GM18858 (cell line): ENCODE measurements around the gene DNAH2.

Source experiments
- ATAC-seq: cut with Tn5 transposase; IDR thresholded peaks from one replicate; pipeline ENCODE4 v1.9.1; 2021; ENCODE audit not compliant: unreplicated experiment

The DNAH2 gene

DNA sequence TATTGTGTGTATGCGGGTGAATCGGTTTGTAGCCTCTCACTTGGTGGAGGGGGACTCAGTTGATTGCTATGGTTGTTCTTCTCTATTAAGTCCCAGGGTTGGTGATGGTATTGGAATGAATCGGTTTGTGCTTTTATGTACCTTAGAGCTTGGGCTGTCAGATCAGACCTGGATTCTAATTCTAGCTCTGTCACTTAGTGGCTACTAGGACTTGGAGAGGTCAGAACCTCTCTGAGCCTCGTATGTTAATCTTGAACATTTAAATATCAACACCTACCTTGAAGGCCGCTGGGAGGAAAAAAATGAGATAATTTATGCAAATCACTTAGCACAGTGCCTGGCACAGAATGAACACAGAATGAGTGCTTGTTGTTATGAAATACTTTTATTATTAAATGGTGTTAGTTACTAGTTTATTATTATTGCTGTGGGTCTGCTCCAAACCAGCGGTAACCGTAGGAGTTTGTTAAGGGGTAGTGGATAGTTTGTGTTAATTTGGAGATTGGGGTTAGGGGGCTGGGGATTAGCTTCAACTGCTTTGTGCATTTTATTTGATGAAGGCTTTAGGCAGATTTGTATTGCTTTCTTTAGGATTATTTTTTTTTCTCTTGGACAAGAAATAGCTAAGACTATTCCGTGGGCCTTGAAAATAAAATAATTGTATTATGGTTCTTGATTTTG, 120.0 kb downstream of the DNAH2 start:
- no peak for ATAC-seq

DNA sequence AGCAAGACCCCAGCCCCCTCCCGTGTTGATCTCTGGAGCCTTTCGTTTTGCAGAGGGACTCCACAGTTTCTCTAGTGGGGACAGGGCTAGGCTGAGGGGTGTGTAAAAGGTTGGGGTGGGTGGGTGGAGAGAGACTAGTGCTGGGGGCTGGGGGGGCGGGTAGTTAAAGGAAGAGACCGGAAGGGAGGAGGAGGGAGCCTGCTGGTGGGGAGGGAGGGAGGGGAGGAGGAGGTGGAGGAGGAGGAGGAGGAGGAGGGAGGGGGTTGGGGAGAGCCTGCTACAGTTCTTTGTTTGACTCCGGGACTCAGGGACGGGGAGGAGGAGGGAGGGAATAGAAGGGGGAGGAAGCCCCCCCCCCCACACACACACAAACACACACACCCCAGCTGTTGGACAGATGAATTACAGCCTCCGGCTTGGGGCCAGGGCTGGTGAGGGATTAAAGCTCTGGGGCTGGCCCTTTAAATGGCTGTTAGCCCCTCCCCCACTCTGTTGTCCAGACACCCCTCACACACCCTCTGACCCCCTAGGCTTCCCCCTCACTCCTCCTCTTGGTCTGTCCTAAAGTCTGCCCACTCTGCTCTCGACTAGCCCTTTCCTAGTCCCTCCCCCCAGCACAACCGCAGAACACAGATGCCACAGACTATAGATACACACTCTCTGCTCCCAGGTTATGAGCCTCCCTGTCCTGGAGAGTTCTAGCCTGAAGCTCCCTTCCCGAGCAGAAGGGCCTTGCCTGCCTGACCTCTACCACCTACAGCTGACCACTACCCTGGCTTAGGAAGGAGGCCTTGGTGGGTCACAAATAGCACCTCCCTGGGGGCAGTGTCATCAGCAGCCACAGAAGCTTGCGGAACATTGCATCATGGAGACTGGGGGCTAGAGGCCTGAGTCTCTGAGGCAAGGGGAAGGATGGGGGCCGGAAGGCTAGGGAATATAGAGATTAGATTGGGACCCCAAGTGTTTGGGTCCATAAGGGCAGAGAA, 120.8 kb downstream of the DNAH2 start:
- no peak for ATAC-seq

DNA sequence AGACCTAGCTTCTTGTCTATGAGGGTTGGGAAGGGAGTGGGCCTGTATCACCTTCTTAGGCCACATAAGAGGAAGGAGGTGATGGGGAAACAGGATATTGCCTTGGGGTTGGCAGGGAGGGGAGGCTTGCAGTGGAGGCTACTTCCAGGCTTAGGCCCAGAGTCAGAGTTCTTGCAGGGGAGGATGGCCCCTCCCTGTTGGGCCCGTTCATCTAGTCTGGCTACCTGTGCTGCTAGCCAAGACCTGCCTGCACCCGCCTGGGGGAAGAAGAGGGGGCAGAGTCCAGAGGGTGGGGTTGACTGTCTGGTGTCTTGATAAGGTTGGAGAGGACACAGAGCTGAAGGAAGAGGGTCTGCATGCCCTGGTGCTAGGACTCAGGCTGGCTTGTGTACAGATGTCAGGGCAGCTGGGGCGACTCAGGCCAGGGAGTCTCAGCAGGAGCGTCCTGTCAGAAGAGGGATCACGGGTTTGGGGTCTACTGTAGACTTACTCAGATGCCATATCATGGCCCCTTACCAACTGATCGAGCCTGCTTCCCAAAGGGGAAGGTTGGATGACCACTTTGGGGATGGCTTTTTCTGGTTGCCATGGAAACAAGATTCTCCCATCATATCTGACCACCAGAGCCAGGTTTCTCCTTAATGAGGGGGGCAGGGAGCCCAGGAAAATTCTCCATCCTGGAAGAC, 121.8 kb downstream of the DNAH2 start:
- ATAC-seq = no peak

DNA sequence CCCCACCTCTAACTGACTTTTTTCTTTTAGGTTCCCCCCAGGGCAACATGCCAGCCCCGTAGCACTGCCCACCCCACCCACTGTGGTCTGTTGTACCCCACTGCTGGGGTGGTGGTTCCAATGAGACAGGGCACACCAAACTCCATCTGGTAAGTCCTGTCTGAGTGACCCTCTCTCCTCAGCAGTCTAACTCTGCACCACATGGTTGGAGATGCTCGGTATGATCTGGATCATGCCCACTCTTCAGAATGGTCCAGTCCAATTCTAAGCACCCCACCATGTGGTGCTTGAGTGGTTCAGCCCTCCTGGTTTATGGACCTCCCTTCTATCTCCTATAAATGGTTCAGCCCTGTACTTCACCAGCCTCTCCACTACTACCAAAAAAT, 122.3 kb downstream of the DNAH2 start:
- ATAC-seq = no peak

DNA sequence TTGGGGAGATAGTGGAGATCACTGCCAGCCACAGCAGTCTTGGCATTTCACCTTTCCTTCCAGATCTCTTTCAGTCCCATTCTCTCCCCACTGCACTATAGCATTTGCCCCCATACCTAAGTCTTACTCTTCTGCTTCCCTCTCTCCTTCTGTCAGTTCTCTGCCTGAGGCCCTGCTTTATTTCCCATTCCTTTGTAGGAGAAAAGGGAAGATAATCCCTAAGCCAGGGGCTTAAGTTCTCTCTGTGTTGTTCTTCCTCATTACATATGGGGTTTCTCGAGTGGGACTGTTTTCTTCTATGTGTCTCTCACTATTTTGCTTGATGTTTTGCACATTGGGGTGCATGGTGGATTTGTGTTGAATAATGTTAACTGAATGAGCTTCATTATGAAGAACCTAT, 122.9 kb downstream of the DNAH2 start:
- no peak for ATAC-seq

DNA sequence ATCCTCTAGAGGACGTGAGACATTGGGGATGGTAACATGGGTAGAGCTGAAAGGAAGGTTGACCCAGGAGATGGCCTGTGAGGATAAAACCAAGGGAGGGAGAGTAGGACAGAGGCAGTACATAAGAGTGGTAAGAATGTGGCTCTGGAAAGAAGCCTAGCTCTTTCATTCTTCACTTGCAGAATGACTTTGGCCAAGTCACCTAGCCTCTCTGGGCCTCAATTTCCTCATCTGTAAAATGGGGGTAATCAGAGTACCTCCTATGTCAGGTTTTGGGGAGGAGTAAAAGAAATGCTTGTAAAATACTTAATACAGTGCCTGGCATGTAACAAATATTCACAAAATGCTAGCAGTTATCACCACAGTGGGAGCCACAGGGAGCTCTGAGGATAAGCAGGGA, 123.3 kb downstream of the DNAH2 start:
- no peak for ATAC-seq

DNA sequence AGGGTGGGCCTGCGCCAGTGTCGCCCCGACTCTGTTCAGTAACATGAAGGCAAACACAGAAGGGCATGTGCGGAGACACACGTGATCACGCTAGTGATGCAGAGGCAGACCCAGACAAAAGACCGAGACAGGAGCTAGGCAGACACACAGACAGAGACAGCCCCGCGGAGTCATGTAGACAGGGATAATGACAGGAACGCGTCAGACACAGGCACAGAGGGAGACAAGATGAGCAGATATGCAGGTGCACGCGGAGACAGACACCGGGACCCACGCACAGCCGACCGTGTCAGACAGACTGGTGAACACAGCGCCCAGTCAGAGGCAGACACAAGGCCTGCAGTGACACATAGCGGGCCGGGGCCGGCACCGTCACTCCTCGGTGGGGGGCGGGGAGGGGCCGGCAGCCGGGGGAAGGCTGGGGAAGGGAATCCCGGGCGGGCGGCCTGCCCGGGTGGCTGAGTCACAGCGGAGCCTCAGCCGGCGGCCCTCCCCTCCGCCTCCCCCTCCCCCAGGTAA, 123.9 kb downstream of the DNAH2 start:
- ATAC-seq = no peak

DNA sequence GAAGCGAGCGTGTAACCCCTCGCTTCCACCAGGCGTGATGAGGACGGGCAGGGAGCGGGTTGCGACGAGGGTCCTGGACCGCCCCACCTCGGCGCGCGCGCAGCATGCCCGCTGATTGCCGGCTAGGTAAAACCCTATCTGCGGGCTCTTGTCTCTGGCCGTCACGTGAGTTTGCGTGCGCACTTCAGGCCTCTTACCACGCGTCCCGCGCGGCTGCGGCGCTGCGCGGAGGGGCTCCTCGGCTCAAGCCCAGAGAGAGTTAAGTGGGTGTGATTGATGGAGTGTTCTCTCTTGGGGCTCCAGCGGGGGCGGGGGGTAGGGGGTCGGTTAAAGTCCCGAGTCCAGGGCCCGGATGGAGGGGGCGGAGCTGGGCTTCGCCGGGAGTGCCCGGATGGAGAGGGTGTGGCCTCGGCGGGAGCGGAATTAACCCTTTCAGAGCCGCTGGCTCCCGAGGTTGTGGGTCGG, 124.4 kb downstream of the DNAH2 start:
- no peak for ATAC-seq

DNA sequence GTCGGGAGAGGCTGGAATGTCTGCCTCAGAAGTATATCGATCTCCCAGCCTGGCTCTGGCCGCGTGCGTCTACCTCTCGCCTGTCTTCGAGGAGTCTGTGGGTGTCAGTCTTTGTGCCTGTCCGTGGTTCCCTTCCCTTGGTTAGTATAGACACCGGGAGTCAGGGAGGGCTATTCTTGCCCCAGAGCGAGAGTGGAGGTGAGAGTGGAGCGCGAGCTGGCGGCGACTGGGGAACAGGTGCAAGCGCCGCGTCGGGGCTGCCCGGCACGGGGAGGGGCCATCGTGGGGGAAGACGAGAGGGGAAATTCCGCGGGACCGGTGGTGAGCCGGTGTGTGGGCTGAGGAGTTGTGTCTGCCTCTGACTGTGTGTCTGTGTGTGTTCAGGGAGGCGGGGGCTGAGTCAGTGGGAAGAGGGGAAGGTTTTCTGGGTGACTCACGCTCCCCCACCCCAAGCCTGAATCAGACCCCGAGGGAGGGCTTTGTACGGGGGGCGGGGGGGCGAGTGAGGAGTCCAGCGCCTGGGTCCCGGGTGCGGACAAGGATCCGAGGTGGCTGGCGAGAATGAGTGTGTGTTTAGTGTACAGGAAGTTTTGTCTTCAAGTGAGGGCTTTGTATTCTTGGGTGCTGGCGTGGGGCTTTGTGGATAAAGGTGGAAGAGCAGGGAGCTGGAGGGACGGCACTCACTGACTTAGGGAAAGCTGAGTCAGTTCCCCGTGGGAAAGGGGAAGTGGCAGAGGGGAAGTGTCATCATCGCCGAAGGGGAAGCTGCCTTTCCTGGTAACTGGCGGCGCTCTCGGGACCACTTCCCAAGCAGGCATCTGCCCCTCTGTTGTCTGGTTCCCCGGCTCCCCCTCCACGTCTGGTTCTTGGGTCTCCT, 125.1 kb downstream of the DNAH2 start:
- ATAC-seq = no peak

DNA sequence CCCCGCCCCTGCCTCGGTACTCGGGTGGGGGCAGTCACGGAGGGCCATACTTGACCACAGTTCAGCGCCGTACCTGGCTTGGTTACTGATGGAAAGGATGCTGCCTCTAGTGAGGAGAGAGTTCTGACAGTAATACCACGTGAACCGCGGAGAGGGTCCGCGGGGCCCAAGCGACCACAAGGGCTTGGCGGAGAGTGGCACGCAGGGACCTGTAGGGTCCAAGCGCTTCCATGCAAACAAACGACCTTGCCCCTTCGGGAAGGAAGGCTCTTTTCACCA, 125.7 kb downstream of the DNAH2 start:
- no peak for ATAC-seq

DNA sequence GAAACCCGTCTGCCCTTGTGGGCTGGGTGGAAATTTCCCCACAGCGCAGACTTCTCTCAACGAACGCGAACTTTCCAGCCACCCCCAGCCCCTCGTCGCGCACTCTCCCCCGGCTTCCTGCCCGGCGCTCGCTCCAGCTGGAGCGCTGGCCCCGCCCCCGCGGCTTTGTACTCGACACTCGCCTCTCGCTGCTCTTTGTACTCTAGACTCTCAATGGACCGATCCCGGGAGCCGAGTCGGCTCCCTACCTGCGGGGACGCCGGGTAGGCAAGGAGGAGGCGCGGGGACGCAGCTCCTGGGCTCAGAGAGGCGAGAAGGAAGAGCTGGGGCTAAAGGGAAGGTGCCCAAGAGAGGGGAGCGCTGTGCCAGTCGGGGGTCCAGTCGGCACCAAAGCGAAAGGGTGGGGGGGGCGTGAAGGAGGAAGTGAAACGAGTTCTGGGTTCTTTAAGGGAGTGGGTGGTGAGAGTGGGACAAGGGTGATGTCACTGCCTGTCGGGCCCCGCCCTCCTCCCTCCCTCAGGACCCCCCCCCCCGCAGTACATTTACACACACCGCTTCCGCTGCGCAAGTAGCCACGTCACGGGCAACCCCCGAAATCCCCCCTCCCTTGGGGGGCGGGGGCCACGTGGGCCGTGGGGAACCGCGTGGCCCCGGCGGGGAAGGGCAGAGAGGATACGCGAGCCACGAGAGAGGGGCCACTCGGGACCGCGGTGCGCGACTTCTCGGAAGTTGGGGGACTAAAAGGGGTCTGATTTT, 126.2 kb downstream of the DNAH2 start:
- no peak for ATAC-seq

DNA sequence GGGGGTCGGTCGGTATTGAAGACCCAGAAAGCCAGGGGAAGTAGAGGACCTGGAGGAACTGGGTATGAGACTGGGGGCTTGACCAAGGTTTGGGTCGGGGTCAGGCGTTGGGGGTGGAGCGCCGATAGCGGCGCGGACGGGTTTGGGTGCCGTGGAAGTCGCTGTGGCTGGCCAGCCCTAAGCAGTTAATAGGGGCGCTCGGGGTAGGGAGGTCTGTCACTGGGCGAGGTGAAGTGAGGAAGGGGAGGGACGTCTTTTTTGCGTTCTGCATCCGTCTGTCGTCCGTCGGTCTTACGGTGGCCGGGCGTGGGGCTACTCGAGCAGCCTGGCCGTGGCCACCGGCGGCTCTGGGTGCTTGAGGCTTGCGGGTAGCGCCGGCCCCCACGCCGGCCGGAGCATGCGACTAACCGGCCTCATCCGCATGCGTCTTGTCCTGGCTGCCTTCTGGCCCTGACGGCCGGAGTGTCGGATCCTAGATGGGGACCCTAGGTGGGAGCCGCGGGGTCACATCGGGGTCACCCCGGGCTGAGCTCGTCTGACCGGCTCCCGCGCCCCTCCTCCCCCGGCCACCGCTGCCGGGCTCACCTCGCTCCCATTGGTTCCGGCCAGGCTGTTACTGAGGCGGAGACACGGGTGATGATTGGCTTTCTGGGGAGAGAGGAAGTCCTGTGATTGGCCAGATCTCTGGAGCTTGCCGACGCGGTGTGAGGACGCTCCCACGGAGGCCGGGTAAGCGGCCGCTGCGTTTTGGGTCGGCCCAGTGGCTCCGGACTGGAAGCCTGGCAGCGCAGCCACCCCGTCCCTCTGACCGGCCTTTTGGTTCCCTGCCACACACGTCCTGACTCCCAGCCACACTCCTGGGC, 127.0 kb downstream of the DNAH2 start:
- ATAC-seq = peak; percentile 58

DNA sequence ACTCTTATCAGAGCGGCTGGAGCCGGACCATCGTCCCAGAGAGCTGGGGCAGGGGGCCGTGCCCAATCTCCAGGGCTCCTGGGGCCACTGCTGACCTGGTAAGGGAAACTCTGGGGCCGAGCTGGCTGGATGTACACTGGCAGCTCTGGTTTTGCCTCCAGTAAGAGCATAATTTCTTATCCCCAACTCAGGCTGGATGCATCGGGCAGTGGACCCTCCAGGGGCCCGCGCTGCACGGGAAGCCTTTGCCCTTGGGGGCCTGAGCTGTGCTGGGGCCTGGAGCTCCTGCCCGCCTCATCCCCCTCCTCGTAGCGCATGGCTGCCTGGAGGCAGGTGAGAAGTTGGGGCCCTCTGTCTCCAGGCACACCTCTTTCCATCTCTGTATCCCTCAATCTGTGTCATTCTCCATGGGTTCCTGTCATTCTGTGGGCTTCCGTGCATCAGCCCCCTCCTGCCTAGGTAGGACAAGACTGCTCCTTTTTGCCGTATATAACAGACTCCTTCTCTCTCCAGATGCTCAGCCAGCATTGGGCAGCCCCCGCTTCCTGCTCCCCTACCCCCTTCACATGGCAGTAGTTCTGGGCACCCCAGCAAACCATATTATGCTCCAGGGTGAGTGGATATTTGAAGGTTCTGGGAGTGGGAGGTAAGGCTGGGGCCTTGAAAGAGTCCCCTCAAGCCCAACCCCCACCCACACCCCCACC, 128.0 kb downstream of the DNAH2 start:
- ATAC-seq = no peak

DNA sequence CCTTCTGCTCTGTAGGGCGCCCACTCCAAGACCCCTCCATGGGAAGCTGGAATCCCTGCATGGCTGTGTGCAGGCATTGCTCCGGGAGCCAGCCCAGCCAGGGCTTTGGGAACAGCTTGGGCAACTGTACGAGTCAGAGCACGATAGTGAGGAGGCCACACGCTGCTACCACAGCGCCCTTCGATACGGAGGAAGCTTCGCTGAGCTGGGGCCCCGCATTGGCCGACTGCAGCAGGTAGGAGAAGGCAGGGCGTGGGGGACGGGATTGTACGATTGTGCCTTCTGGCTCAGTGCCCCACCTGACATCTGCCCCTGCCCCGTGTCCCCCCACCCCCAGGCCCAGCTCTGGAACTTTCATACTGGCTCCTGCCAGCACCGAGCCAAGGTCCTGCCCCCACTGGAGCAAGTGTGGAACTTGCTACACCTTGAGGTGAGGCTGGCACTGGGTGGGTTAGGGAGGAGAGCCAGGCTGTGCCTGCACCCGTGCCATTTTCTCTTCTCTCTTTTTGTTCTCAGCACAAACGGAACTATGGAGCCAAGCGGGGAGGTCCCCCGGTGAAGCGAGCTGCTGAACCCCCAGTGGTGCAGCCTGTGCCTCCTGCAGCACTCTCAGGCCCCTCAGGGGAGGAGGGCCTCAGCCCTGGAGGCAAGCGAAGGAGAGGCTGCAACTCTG, 128.7 kb downstream of the DNAH2 start:
- no peak for ATAC-seq

DNA sequence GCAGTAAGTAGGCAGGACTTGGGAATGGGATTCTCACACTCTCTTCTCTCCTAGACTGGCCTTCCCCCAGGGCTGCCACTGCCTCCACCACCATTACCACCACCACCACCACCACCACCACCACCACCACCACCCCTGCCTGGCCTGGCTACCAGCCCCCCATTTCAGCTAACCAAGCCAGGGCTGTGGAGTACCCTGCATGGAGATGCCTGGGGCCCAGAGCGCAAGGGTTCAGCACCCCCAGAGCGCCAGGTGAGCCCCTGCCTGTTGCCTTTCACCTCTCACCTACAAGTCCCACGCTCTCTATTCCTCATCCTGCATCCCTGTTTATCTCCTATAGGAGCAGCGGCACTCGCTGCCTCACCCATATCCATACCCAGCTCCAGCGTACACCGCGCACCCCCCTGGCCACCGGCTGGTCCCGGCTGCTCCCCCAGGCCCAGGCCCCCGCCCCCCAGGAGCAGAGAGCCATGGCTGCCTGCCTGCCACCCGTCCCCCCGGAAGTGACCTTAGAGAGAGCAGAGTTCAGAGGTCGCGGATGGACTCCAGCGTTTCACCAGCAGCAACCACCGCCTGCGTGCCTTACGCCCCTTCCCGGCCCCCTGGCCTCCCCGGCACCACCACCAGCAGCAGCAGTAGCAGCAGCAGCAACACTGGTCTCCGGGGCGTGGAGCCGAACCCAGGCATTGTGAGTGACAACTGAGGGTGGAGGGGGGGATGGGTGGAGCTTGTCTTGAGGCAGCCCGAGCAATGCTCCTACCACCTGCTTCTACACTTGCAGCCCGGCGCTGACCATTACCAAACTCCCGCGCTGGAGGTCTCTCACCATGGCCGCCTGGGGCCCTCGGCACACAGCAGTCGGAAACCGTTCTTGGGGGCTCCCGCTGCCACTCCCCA, 129.5 kb downstream of the DNAH2 start:
- ATAC-seq = no peak

DNA sequence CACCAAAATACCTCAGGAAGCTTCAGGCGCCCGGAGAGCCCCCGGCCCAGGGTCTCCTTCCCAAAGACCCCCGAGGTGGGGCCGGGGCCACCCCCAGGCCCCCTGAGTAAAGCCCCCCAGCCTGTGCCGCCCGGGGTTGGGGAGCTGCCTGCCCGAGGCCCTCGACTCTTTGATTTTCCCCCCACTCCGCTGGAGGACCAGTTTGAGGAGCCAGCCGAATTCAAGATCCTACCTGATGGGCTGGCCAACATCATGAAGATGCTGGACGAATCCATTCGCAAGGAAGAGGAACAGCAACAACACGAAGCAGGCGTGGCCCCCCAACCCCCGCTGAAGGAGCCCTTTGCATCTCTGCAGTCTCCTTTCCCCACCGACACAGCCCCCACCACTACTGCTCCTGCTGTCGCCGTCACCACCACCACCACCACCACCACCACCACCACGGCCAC, 130.6 kb downstream of the DNAH2 start:
- ATAC-seq = no peak

DNA sequence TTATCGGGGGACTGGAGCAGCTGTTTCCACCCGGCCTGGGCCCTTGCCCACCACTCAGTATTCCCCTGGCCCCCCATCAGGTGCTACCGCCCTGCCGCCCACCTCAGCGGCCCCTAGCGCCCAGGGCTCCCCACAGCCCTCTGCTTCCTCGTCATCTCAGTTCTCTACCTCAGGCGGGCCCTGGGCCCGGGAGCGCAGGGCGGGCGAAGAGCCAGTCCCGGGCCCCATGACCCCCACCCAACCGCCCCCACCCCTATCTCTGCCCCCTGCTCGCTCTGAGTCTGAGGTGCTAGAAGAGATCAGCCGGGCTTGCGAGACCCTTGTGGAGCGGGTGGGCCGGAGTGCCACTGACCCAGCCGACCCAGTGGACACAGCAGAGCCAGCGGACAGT, 131.2 kb downstream of the DNAH2 start:
- ATAC-seq = no peak
